HL-60 (cell line): ENCODE measurements around the gene RIOK3.

Experiments used
- DNase-seq, 2 experiments: peaks; one replicate each; pipeline ENCODE4 v3.0.0-alpha.2; 2010 to 2020; ENCODE audit warnings: low read depth in 1 of 2, low spot score in 1 of 2
- H3K27ac ChIP-seq: fragments of 250-450 bp; sonication (Bioruptor Pico); replicated peaks from 2 replicates; pipeline ENCODE4 v1.5.1; 2020; ENCODE audit warnings: mild to moderate bottlenecking, moderate library complexity
- H3K27me3 ChIP-seq: fragments of 250-450 bp; sonication (Bioruptor Pico); 2 replicates; pipeline ENCODE4 v1.5.1; 2021; ENCODE audit warnings: mild to moderate bottlenecking, moderate library complexity; ENCODE audit not compliant: insufficient read depth, poor library complexity, severe bottlenecking
- H3K4me3 ChIP-seq: replicated peaks from 2 replicates; pipeline ENCODE4 v1.5.1; 2011; ENCODE audit warnings: mild to moderate bottlenecking, control low read depth, low read length; ENCODE audit not compliant: insufficient read depth
- GABPA ChIP-seq: IDR thresholded peaks from 2 replicates; pipeline ENCODE4 v1.6.1; 2012; ENCODE audit warnings: low read depth
- POLR2AphosphoS5 ChIP-seq: IDR thresholded peaks from 2 replicates; pipeline ENCODE4 v1.6.1; 2012; ENCODE audit warnings: low read depth
- SPI1 ChIP-seq: IDR thresholded peaks from 2 replicates; pipeline ENCODE4 v1.6.1; 2012; ENCODE audit warnings: low read depth, mild to moderate bottlenecking, borderline replicate concordance
- TF ChIP-seq, protein P1 (sequence below): IDR thresholded peaks from one replicate; pipeline ENCODE4 v1.5.1; 2011; ENCODE audit warnings: low read length, control low read depth, inconsistent platforms; ENCODE audit not compliant: insufficient read depth
- TF ChIP-seq, protein P2 (sequence below): IDR thresholded peaks from 2 replicates; pipeline ENCODE4 v1.6.1; 2012; ENCODE audit warnings: low read depth; ENCODE audit not compliant: insufficient replicate concordance

The RIOK3 gene

DNA sequence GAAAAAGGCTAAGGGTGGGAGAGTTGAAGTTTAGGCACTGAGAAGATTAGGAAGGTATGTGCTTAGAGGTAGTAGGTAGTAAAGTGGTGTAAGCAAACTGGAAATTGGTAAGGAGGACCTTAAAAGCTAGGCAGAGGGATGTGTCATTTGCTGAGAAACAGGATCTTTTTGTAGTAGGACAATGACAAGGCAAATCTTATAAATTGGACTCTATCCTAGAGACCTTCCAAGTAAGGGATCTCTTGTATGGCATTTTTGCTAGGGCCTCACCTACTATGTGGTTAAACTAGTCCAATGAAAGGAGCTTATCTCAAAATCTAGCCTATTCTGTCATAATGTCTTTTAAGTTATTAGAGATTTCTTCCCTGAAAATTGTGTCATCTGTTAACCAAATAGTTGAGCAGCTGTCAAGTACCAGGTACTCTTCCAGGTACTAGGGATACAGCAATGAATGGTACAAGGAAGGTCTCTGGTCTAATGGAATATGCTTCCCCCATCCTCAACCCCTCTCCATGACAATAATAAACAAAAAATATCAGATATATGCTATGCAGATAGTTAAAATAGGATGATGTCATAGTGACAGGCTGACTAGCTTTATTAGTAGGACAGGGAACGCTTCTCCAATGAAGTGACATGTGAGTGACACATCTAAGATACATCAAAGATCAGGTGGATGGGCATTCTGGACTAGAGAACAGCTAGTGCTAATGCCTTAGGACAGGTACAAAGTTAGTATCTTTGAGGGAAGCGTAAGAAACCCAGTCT is 17.7 kb downstream of the RIOK3 start:
- TF ChIP-seq, protein P1, sequence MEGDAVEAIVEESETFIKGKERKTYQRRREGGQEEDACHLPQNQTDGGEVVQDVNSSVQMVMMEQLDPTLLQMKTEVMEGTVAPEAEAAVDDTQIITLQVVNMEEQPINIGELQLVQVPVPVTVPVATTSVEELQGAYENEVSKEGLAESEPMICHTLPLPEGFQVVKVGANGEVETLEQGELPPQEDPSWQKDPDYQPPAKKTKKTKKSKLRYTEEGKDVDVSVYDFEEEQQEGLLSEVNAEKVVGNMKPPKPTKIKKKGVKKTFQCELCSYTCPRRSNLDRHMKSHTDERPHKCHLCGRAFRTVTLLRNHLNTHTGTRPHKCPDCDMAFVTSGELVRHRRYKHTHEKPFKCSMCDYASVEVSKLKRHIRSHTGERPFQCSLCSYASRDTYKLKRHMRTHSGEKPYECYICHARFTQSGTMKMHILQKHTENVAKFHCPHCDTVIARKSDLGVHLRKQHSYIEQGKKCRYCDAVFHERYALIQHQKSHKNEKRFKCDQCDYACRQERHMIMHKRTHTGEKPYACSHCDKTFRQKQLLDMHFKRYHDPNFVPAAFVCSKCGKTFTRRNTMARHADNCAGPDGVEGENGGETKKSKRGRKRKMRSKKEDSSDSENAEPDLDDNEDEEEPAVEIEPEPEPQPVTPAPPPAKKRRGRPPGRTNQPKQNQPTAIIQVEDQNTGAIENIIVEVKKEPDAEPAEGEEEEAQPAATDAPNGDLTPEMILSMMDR = no peak
- TF ChIP-seq SPI1 = no peak
- TF ChIP-seq, protein P2, sequence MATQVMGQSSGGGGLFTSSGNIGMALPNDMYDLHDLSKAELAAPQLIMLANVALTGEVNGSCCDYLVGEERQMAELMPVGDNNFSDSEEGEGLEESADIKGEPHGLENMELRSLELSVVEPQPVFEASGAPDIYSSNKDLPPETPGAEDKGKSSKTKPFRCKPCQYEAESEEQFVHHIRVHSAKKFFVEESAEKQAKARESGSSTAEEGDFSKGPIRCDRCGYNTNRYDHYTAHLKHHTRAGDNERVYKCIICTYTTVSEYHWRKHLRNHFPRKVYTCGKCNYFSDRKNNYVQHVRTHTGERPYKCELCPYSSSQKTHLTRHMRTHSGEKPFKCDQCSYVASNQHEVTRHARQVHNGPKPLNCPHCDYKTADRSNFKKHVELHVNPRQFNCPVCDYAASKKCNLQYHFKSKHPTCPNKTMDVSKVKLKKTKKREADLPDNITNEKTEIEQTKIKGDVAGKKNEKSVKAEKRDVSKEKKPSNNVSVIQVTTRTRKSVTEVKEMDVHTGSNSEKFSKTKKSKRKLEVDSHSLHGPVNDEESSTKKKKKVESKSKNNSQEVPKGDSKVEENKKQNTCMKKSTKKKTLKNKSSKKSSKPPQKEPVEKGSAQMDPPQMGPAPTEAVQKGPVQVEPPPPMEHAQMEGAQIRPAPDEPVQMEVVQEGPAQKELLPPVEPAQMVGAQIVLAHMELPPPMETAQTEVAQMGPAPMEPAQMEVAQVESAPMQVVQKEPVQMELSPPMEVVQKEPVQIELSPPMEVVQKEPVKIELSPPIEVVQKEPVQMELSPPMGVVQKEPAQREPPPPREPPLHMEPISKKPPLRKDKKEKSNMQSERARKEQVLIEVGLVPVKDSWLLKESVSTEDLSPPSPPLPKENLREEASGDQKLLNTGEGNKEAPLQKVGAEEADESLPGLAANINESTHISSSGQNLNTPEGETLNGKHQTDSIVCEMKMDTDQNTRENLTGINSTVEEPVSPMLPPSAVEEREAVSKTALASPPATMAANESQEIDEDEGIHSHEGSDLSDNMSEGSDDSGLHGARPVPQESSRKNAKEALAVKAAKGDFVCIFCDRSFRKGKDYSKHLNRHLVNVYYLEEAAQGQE = no peak
- no peak for TF ChIP-seq GABPA
- DNase-seq = no peak
- no peak overlapping the region for H3K4me3 ChIP-seq

DNA sequence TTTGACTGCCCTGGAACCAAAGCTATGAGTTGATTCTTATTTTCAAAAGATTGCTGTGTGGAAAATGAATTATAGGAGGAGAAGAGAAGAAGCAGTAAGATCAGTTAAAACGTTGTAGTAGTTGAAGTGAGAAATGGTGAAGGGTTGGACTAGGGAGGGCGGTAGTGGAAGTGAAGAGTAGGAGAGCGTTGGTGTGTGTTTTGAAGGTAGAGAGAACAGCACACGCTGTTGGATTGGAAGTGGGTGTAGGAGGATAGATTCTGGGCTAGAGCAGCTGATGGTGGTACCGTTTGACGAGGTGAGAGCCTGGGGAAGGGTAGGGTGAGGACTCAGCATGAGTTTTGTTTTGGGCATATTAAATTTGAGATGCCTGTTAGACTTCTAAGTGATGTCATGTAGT is 18.4 kb downstream of the RIOK3 start:
- no peak overlapping the region for H3K4me3 ChIP-seq
- no peak for TF ChIP-seq SPI1
- TF ChIP-seq, protein P1 = no peak
- TF ChIP-seq, protein P2 = no peak
- no peak for TF ChIP-seq POLR2AphosphoS5
- no peak for TF ChIP-seq GABPA

More for the DNA sequence above, 17.7 kb downstream of the RIOK3 start:
- Histone ChIP-seq H3K27me3 (no peaks in the 10 kb centered on the region), H3K27ac (no peak overlapping the region)

DNA sequence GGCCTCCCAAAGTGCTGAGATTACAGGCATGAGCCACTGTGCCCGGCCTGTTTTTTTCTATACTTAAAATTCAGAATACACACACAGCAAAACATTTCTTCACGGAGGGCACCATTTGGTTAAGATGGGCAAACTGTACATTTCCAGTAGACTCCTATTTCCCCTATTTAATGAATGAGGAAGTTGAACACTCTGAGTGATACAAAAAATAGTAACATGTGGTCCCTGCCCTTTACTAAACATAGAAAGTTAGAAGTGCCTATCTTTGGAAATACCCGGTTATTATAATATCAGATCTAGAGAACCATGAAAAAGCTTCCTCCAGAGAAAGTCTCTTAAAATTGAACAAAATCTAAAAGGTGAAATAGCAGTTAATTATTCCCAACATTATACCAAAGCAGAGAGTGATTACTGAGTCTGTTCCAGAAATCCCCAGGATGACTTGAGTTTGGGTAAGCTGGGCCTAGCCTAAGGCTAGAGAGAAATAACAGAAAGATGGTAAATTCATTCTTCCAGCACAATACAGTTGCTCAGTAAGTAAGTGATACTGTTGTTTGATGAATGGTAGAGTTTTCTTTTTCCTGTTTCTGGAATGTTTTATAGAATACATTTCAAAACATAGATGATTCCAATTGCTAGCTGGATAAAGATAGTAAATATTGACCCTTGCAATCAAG is 26.9 kb downstream of the RIOK3 start:
- Histone ChIP-seq H3K4me3 (no peak overlapping the region), H3K27me3 (no peaks in the 10 kb centered on the region), H3K27ac (peak overlapping the region; percentile 24)
- DNase-seq = peak in 1 of 2 experiments; percentile 55
- TF ChIP-seq POLR2AphosphoS5 = no peak
- peak; percentile 71; the same call in 1 of the 2 replicates for TF ChIP-seq SPI1

More for the DNA sequence above, 18.4 kb downstream of the RIOK3 start:
- H3K27ac ChIP-seq = no peak overlapping the region
- DNase-seq = no peak
- no peaks in the 10 kb centered on the region for H3K27me3 ChIP-seq

DNA sequence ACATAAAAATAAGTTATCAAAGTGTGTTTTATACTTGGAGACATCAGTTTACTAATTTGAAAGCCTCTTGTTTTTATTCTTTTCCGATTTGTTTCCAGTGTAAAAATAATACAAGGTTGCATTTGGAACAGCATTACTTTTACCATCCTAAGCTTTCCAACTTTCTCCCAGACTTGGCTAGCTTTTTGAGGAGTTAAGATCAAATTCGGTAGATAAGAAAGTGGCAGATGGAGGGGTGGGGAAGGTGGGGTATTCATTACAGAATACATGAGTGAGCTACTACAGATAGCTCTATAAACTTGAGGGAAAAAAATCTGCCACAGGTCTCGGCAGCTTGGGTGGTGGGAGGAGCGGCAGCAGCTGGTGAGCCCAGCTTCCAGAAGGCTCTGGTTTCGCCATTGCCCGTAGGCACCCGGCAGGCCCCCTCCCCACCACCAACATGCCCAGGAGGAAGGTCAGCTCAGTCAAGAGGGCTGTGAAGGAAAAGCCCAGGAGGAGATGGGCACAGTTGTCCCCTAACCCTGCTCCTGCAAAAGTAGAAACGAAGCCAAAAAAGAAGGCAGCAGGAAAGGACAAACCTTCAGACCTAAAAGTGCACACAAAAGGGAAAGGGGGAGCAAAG is 31.6 kb downstream of the RIOK3 start:
- Histone ChIP-seq H3K27me3 (no peaks in the 10 kb centered on the region), H3K4me3 (no peak overlapping the region), H3K27ac (no peak overlapping the region)
- DNase-seq = no peak
- no peak for TF ChIP-seq SPI1
